ENCODE results near the gene GTPBP1.

GRCh38 chr22:38758276-38758945 lies 52.7 kb downstream of the GTPBP1 start:
- TF ChIP-seq CTCF (IDR thresholded peaks at IDR 0.05), result no peak
- no peak for TF ChIP-seq POLR2A (IDR thresholded peaks at IDR 0.05)

All from lower leg skin (tissue), 3 donors.